Measurements from ENCODE around the gene BZW1.
"Not testable (repeated sequence)": the region's sequence is repeated elsewhere in the genome, so short reads cannot be mapped to it uniquely, and the experiment has no call there.

The BZW1 gene

GRCh38 chr2:200791905-200792304 is 19.8 kb upstream of the BZW1 start:
- DNase-seq (ENCODE audit: low read depth) = no peak

GRCh38 chr2:200794143-200794542 is 17.6 kb upstream of the BZW1 start:
- no peak for DNase-seq (ENCODE audit: low read depth)

GRCh38 chr2:200795028-200795440 is 16.7 kb upstream of the BZW1 start:
- no peak for DNase-seq (ENCODE audit: low read depth)

GRCh38 chr2:200796561-200796960 is 15.1 kb upstream of the BZW1 start:
- DNase-seq (ENCODE audit: low read depth) = no peak

- DNase-seq (ENCODE audit: low read depth) = no peak
Observed at GRCh38 chr2:200797242-200797770, 14.4 kb upstream of the BZW1 start.

GRCh38 chr2:200798514-200798913 is 13.2 kb upstream of the BZW1 start:
- no peak for DNase-seq (ENCODE audit: low read depth)

- no peak for DNase-seq (ENCODE audit: low read depth)
Observed at GRCh38 chr2:200800458-200800857, 11.3 kb upstream of the BZW1 start.

GRCh38 chr2:200801431-200801830 is 10.3 kb upstream of the BZW1 start:
- DNase-seq (ENCODE audit: low read depth) = not testable (repeated sequence)

- DNase-seq (ENCODE audit: low read depth) = no peak
Observed at GRCh38 chr2:200809506-200810251, 2.0 kb upstream of the BZW1 start.

GRCh38 chr2:200810252-200810997 is 1.3 kb upstream of the BZW1 start:
- DNase-seq (ENCODE audit: low read depth) = no peak

GRCh38 chr2:200810998-200811332 is 745 bp upstream of the BZW1 start:
- no peak for DNase-seq (ENCODE audit: low read depth)

GRCh38 chr2:200812122-200813022 is 662 bp downstream of the BZW1 start:
- no peak for DNase-seq (ENCODE audit: low read depth)

GRCh38 chr2:200814276-200814815 is 2.6 kb downstream of the BZW1 start:
- DNase-seq (ENCODE audit: low read depth) = no peak

GRCh38 chr2:200814917-200815316 is 3.2 kb downstream of the BZW1 start:
- DNase-seq (ENCODE audit: low read depth) = no peak

- not testable (repeated sequence) for DNase-seq (ENCODE audit: low read depth)
Observed at GRCh38 chr2:200818732-200819131, 7.0 kb downstream of the BZW1 start.

GRCh38 chr2:200820573-200821234 is 9.0 kb downstream of the BZW1 start:
- DNase-seq (ENCODE audit: low read depth) = no peak

- DNase-seq (ENCODE audit: low read depth) = no peak
Observed at GRCh38 chr2:200821686-200822245, 10.1 kb downstream of the BZW1 start.

- no peak for DNase-seq (ENCODE audit: low read depth)
Observed at GRCh38 chr2:200828104-200828503, 16.4 kb downstream of the BZW1 start.

- no peak for DNase-seq (ENCODE audit: low read depth)
Observed at GRCh38 chr2:200828572-200829257, 17.0 kb downstream of the BZW1 start.

- DNase-seq (ENCODE audit: low read depth) = no peak
Observed at GRCh38 chr2:200829258-200829655, 17.5 kb downstream of the BZW1 start.

- no peak for DNase-seq (ENCODE audit: low read depth)
Observed at GRCh38 chr2:200834701-200835100, 23.0 kb downstream of the BZW1 start.
